ENCODE results near the gene NUP50.

NUP50 gene

DNA sequence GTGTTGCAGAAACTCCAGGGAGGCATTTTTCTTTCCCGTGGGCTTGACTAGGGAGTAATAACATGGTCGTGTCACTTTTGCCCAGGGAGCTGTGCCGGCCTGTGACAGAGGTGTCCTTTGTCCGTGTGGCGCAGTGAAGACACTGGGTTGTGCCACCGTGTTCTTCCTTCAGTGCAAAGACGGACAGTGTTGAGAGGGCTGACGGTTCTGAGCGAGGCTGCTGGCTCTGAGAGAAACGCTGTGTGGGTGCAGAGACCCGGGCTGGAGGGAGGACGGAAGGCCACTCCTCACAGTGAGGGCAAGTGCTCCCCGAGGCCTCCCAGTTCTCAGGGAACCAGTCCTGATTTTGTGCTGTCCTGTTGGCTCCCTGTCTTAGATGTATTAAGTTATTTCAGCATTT is 20.2 kb downstream of the NUP50 start:
- DNase-seq, result no peak
- no CpG with 5 or more reads among the region's 13 CpGs for WGBS (ENCODE audit: extremely low coverage, insufficient coverage, insufficient read length)
- Histone ChIP-seq H4K8ac (ENCODE audit: low read depth, low read length) (no peak overlapping the region), H3K18ac (ENCODE audit: low read length) (peak overlapping the region; percentile 25), H2AFZ (ENCODE audit: insufficient read depth, low read length, poor library complexity) (no peak overlapping the region), H2BK5ac (ENCODE audit: low read depth, low read length, poor library complexity) (no peak overlapping the region), H3K9ac (ENCODE audit: low read length) (no peak overlapping the region), H3K14ac (ENCODE audit: low read length) (no peak overlapping the region), H2AK5ac (ENCODE audit: low read length) (no peak overlapping the region), H3K27ac (ENCODE audit: low read depth, low read length) (no peak overlapping the region), H2BK120ac (ENCODE audit: insufficient read depth, low read length, poor library complexity) (no peak overlapping the region), H3K4ac (ENCODE audit: low read depth, low read length) (peak overlapping the region; percentile 70), H3K9me3 (ENCODE audit: insufficient read depth, low read depth, low read length) (no peaks in the 10 kb centered on the region), H3K79me1 (ENCODE audit: low read length) (no peaks in the 10 kb centered on the region), H3K4me3 (ENCODE audit: low read depth, low read length) (no peak overlapping the region), H2BK12ac (ENCODE audit: low read length) (no peak overlapping the region), H3K36me3 (ENCODE audit: control insufficient read depth in 1 of 2, insufficient read depth in 2 of 2, low read length in 2 of 2) (peaks cover 35 to 56% of the 10 kb centered on the region in 2 experiments), H3K4me2 (ENCODE audit: low read length) (no peak overlapping the region), H3K4me1 (ENCODE audit: control insufficient read depth in 1 of 2, insufficient read depth in 2 of 2, low read length in 2 of 2) (peaks cover 3 to 4% of the 10 kb centered on the region in 2 experiments), H4K91ac (ENCODE audit: low read depth, low read length) (no peak overlapping the region), H4K12ac (ENCODE audit: low read depth, low read length) (no peak overlapping the region), H3K23ac (ENCODE audit: low read length) (no peak overlapping the region), H3K27me3 (ENCODE audit: insufficient read depth, low read length) (no peaks in the 10 kb centered on the region), H3K79me2 (ENCODE audit: control insufficient read depth, insufficient read depth, low read length, poor library complexity) (peaks cover 2% of the 10 kb centered on the region)

- no peak for DNase-seq
- Histone ChIP-seq H4K12ac (ENCODE audit: low read depth, low read length) (no peak overlapping the region), H3K79me2 (ENCODE audit: control insufficient read depth, insufficient read depth, low read length, poor library complexity) (no peaks in the 10 kb centered on the region), H3K4me1 (ENCODE audit: control insufficient read depth in 1 of 2, insufficient read depth in 2 of 2, low read length in 2 of 2) (no peaks in the 10 kb centered on the region), H4K91ac (ENCODE audit: low read depth, low read length) (no peak overlapping the region), H3K9me3 (ENCODE audit: insufficient read depth, low read depth, low read length) (no peaks in the 10 kb centered on the region), H3K36me3 (ENCODE audit: control insufficient read depth in 1 of 2, insufficient read depth in 2 of 2, low read length in 2 of 2) (peaks cover 32 to 44% of the 10 kb centered on the region in 2 experiments), H2AFZ (ENCODE audit: insufficient read depth, low read length, poor library complexity) (no peak overlapping the region), H3K4me3 (ENCODE audit: low read depth, low read length) (no peak overlapping the region), H3K79me1 (ENCODE audit: low read length) (no peaks in the 10 kb centered on the region), H3K23ac (ENCODE audit: low read length) (no peak overlapping the region), H3K27ac (ENCODE audit: low read depth, low read length) (no peak overlapping the region), H3K4me2 (ENCODE audit: low read length) (no peak overlapping the region), H2BK120ac (ENCODE audit: insufficient read depth, low read length, poor library complexity) (no peak overlapping the region), H3K27me3 (ENCODE audit: insufficient read depth, low read length) (no peaks in the 10 kb centered on the region), H3K18ac (ENCODE audit: low read length) (no peak overlapping the region), H4K8ac (ENCODE audit: low read depth, low read length) (no peak overlapping the region), H3K14ac (ENCODE audit: low read length) (no peak overlapping the region), H3K9ac (ENCODE audit: low read length) (no peak overlapping the region), H2BK12ac (ENCODE audit: low read length) (no peak overlapping the region), H2AK5ac (ENCODE audit: low read length) (no peak overlapping the region), H2BK5ac (ENCODE audit: low read depth, low read length, poor library complexity) (no peak overlapping the region), H3K4ac (ENCODE audit: low read depth, low read length) (no peak overlapping the region)
- no CpG with 5 or more reads among the region's 16 CpGs for WGBS (ENCODE audit: extremely low coverage, insufficient coverage, insufficient read length)
Observed at GRCh38 chr22:45185718-45186514, 22.2 kb downstream of the NUP50 start.

- Histone ChIP-seq H3K4me2 (ENCODE audit: low read length) (no peak overlapping the region), H3K79me1 (ENCODE audit: low read length) (no peaks in the 10 kb centered on the region), H2BK120ac (ENCODE audit: insufficient read depth, low read length, poor library complexity) (no peak overlapping the region), H3K9me3 (ENCODE audit: insufficient read depth, low read depth, low read length) (no peaks in the 10 kb centered on the region), H2BK5ac (ENCODE audit: low read depth, low read length, poor library complexity) (no peak overlapping the region), H4K91ac (ENCODE audit: low read depth, low read length) (no peak overlapping the region), H3K4me3 (ENCODE audit: low read depth, low read length) (no peak overlapping the region), H3K27me3 (ENCODE audit: insufficient read depth, low read length) (no peaks in the 10 kb centered on the region), H2AK5ac (ENCODE audit: low read length) (no peak overlapping the region), H4K12ac (ENCODE audit: low read depth, low read length) (no peak overlapping the region), H3K36me3 (ENCODE audit: control insufficient read depth in 1 of 2, insufficient read depth in 2 of 2, low read length in 2 of 2) (peaks cover 24 to 37% of the 10 kb centered on the region in 2 experiments), H3K18ac (ENCODE audit: low read length) (no peak overlapping the region), H3K23ac (ENCODE audit: low read length) (no peak overlapping the region), H3K4me1 (ENCODE audit: control insufficient read depth in 1 of 2, insufficient read depth in 2 of 2, low read length in 2 of 2) (no peaks in the 10 kb centered on the region), H4K8ac (ENCODE audit: low read depth, low read length) (no peak overlapping the region), H3K4ac (ENCODE audit: low read depth, low read length) (no peak overlapping the region), H3K27ac (ENCODE audit: low read depth, low read length) (no peak overlapping the region), H3K9ac (ENCODE audit: low read length) (no peak overlapping the region), H2BK12ac (ENCODE audit: low read length) (no peak overlapping the region), H2AFZ (ENCODE audit: insufficient read depth, low read length, poor library complexity) (no peak overlapping the region), H3K14ac (ENCODE audit: low read length) (no peak overlapping the region), H3K79me2 (ENCODE audit: control insufficient read depth, insufficient read depth, low read length, poor library complexity) (no peaks in the 10 kb centered on the region)
- DNase-seq, result no peak
- WGBS (ENCODE audit: extremely low coverage, insufficient coverage, insufficient read length), result no CpG with 5 or more reads among the region's 4 CpGs
Observed at GRCh38 chr22:45187891-45188290, 24.2 kb downstream of the NUP50 start.

GRCh38 chr22:45188779-45189178 is 25.1 kb downstream of the NUP50 start:
- Histone ChIP-seq H3K4me2 (ENCODE audit: low read length) (no peak overlapping the region), H3K4ac (ENCODE audit: low read depth, low read length) (no peak overlapping the region), H3K79me2 (ENCODE audit: control insufficient read depth, insufficient read depth, low read length, poor library complexity) (no peaks in the 10 kb centered on the region), H3K4me3 (ENCODE audit: low read depth, low read length) (no peak overlapping the region), H3K14ac (ENCODE audit: low read length) (no peak overlapping the region), H2AK5ac (ENCODE audit: low read length) (no peak overlapping the region), H2BK5ac (ENCODE audit: low read depth, low read length, poor library complexity) (no peak overlapping the region), H3K9me3 (ENCODE audit: insufficient read depth, low read depth, low read length) (no peaks in the 10 kb centered on the region), H2AFZ (ENCODE audit: insufficient read depth, low read length, poor library complexity) (no peak overlapping the region), H2BK12ac (ENCODE audit: low read length) (no peak overlapping the region), H2BK120ac (ENCODE audit: insufficient read depth, low read length, poor library complexity) (no peak overlapping the region), H3K79me1 (ENCODE audit: low read length) (no peaks in the 10 kb centered on the region), H4K91ac (ENCODE audit: low read depth, low read length) (no peak overlapping the region), H3K23ac (ENCODE audit: low read length) (no peak overlapping the region), H4K8ac (ENCODE audit: low read depth, low read length) (no peak overlapping the region), H3K27ac (ENCODE audit: low read depth, low read length) (no peak overlapping the region), H4K12ac (ENCODE audit: low read depth, low read length) (peak overlapping the region; percentile 15), H3K9ac (ENCODE audit: low read length) (no peak overlapping the region), H3K27me3 (ENCODE audit: insufficient read depth, low read length) (no peaks in the 10 kb centered on the region), H3K18ac (ENCODE audit: low read length) (no peak overlapping the region), H3K4me1 (ENCODE audit: control insufficient read depth in 1 of 2, insufficient read depth in 2 of 2, low read length in 2 of 2) (no peaks in the 10 kb centered on the region), H3K36me3 (ENCODE audit: control insufficient read depth in 1 of 2, insufficient read depth in 2 of 2, low read length in 2 of 2) (peaks cover 22 to 35% of the 10 kb centered on the region in 2 experiments)
- no CpG with 5 or more reads among the region's 16 CpGs for WGBS (ENCODE audit: extremely low coverage, insufficient coverage, insufficient read length)
- peak in 1 of 2 donors; percentile 56 for DNase-seq
